GM12891 (cell line): ENCODE data around the gene MOB3A.

ENCODE experiments used
- DNase-seq: peaks from one replicate; pipeline ENCODE4 v3.0.0; 2011; ENCODE audit warnings: low spot score; ENCODE audit not compliant: insufficient read length
- FAIRE-seq: peaks from 2 replicates; lab custom pipeline; 2011; peaks lifted over from hg19 to GRCh38; lab: Jason Lieb, UNC
- PAX5 ChIP-seq: IDR thresholded peaks from 2 replicates; pipeline ENCODE4 v1.6.1; 2011; ENCODE audit warnings: low read length, moderate library complexity, mild to moderate bottlenecking; ENCODE audit not compliant: insufficient read depth, severe bottlenecking
- POLR2A ChIP-seq: IDR thresholded peaks from 2 replicates; pipeline ENCODE4 v1.6.1; 2011; ENCODE audit warnings: low read depth, low read length, control low read depth
- POLR2AphosphoS5 ChIP-seq: IDR thresholded peaks from 2 replicates; pipeline ENCODE4 v1.6.1; 2011; ENCODE audit warnings: low read depth, low read length, control low read depth
- POU2F2 ChIP-seq: IDR thresholded peaks from 2 replicates; pipeline ENCODE4 v1.6.1; 2011; ENCODE audit warnings: low read depth, mild to moderate bottlenecking, control low read depth, low read length, moderate library complexity
- SPI1 ChIP-seq: IDR thresholded peaks from 2 replicates; pipeline ENCODE4 v1.6.1; 2011; ENCODE audit warnings: low read depth, low read length, control low read depth
- TAF1 ChIP-seq: IDR thresholded peaks from 2 replicates; pipeline ENCODE4 v1.6.1; 2011; ENCODE audit warnings: low read depth, low read length, control low read depth

Gene MOB3A

GRCh38 chr19:2043251-2043641 lies 52.9 kb downstream of the MOB3A start:
- TF ChIP-seq POLR2A (no peak), POU2F2 (no peak), PAX5 (no peak), SPI1 (no peak), TAF1 (no peak), POLR2AphosphoS5 (no peak)
- DNase-seq (no peak), FAIRE-seq (no peak)

GRCh38 chr19:2042485-2043250 lies 53.5 kb downstream of the MOB3A start:
- DNase-seq (no peak), FAIRE-seq (peak; percentile 57)
- TF ChIP-seq SPI1: no peak
- TF ChIP-seq POU2F2: no peak
- no peak for TF ChIP-seq POLR2AphosphoS5
- no peak for TF ChIP-seq TAF1
- TF ChIP-seq PAX5: no peak
- TF ChIP-seq POLR2A: no peak

- peak; percentile 99 for DNase-seq
- TF ChIP-seq POLR2AphosphoS5 (peak; percentile 87), POU2F2 (0 out of 2 replicates have a peak, but pooled peaks have one; percentile 71), POLR2A (peak; percentile 63), SPI1 (no peak), PAX5 (peak; percentile 24), TAF1 (peak; percentile 61)
- FAIRE-seq: peak; percentile 98
These were observed 54.2 kb downstream of the MOB3A start for GRCh38 chr19:2041683-2042484.

- FAIRE-seq (no peak), DNase-seq (no peak)
- TF ChIP-seq PAX5: no peak
- no peak for TF ChIP-seq POLR2A
- TF ChIP-seq POLR2AphosphoS5: peak; percentile 15; the same call in 1 of the 2 replicates
- TF ChIP-seq POU2F2: no peak
These were observed 54.8 kb downstream of the MOB3A start for GRCh38 chr19:2041433-2041682.

- DNase-seq (no peak), FAIRE-seq (no peak)
- TF ChIP-seq TAF1: no peak
These were observed 55.3 kb downstream of the MOB3A start for GRCh38 chr19:2040647-2041432.

- no peak for TF ChIP-seq POU2F2
- no peak for TF ChIP-seq SPI1
- TF ChIP-seq POLR2A: no peak
- no peak for TF ChIP-seq PAX5
- no peak for TF ChIP-seq POLR2AphosphoS5
- TF ChIP-seq TAF1: no peak
- FAIRE-seq: no peak
- no peak for DNase-seq
These were observed 56.0 kb downstream of the MOB3A start for GRCh38 chr19:2039959-2040646.

GRCh38 chr19:2039089-2039958 lies 56.8 kb downstream of the MOB3A start:
- DNase-seq: no peak
- TF ChIP-seq POU2F2 (no peak), TAF1 (no peak), SPI1 (no peak), POLR2A (no peak; the same call in 1 of the 2 replicates), POLR2AphosphoS5 (no peak), PAX5 (no peak)
- no peak for FAIRE-seq

- TF ChIP-seq POLR2AphosphoS5 (peak; percentile 13; the same call in 1 of the 2 replicates), POU2F2 (no peak)
- FAIRE-seq: no peak
- no peak for DNase-seq
These were observed 57.6 kb downstream of the MOB3A start for GRCh38 chr19:2038284-2039088.
